ENCODE measurements around the gene THADA.

GRCh38 chr2:43525506-43525905 is 70.3 kb downstream of the THADA start:
- TF ChIP-seq CTCF (IDR thresholded peaks at IDR 0.05) = no peak
- no peak for TF ChIP-seq EP300 (IDR thresholded peaks at IDR 0.05)
- no peak for TF ChIP-seq POLR2A (IDR thresholded peaks at IDR 0.05)
